Activated naive CD8-positive, alpha-beta T cell (primary cell): ENCODE measurements around the gene TMEM217.

Experiments used
- H3K27ac Mint-ChIP-seq: one replicate; pipeline ENCODE4 v1.8.0; 2021; ENCODE audit warnings: mixed read lengths
- H3K27me3 Mint-ChIP-seq: one replicate; pipeline ENCODE4 v1.8.0; 2021; ENCODE audit warnings: mixed read lengths
- H3K36me3 Mint-ChIP-seq: one replicate; pipeline ENCODE4 v1.8.0; 2021; ENCODE audit warnings: mixed read lengths
- H3K4me1 Mint-ChIP-seq: one replicate; pipeline ENCODE4 v1.8.0; 2021; ENCODE audit warnings: low read depth, mixed read lengths
- H3K4me3 Mint-ChIP-seq: one replicate; pipeline ENCODE4 v1.8.0; 2021; ENCODE audit warnings: mild to moderate bottlenecking, mixed read lengths
- H3K9me3 Mint-ChIP-seq: one replicate; pipeline ENCODE4 v1.8.0; 2021; ENCODE audit warnings: low read depth, mixed read lengths

TMEM217 gene

GRCh38 chr6:37243131-37243815 is 14.7 kb downstream of the TMEM217 start:
- peaks cover 1% of the 10 kb centered on the region for H3K27me3 Mint-ChIP-seq
- H3K36me3 Mint-ChIP-seq = peaks cover 4% of the 10 kb centered on the region
- H3K27ac Mint-ChIP-seq = no peak overlapping the region
- H3K9me3 Mint-ChIP-seq = no peaks in the 10 kb centered on the region
- peaks cover 21% of the 10 kb centered on the region for H3K4me1 Mint-ChIP-seq
- H3K4me3 Mint-ChIP-seq = no peak overlapping the region

- Mint-ChIP-seq H3K36me3 (peaks cover 4% of the 10 kb centered on the region), H3K27me3 (peaks cover 1% of the 10 kb centered on the region), H3K27ac (no peak overlapping the region), H3K4me3 (no peak overlapping the region), H3K4me1 (peaks cover 24% of the 10 kb centered on the region), H3K9me3 (no peaks in the 10 kb centered on the region)
Measured at GRCh38 chr6:37242429-37243052, 15.4 kb downstream of the TMEM217 start.

GRCh38 chr6:37241775-37242428 is 16.0 kb downstream of the TMEM217 start:
- Mint-ChIP-seq H3K27ac (no peak overlapping the region), H3K4me3 (no peak overlapping the region)

GRCh38 chr6:37241131-37241530 is 16.8 kb downstream of the TMEM217 start:
- Mint-ChIP-seq H3K27me3 (peaks cover 1% of the 10 kb centered on the region), H3K4me3 (no peak overlapping the region), H3K27ac (no peak overlapping the region), H3K36me3 (no peaks in the 10 kb centered on the region), H3K9me3 (no peaks in the 10 kb centered on the region), H3K4me1 (peaks cover 24% of the 10 kb centered on the region)

More at GRCh38 chr6:37241775-37242428, 16.0 kb downstream of the TMEM217 start:
- peaks cover 1% of the 10 kb centered on the region for H3K36me3 Mint-ChIP-seq
- peaks cover 24% of the 10 kb centered on the region for H3K4me1 Mint-ChIP-seq
- peaks cover 1% of the 10 kb centered on the region for H3K27me3 Mint-ChIP-seq
- no peaks in the 10 kb centered on the region for H3K9me3 Mint-ChIP-seq

- Mint-ChIP-seq H3K27me3 (no peaks in the 10 kb centered on the region), H3K36me3 (no peaks in the 10 kb centered on the region)
Measured at GRCh38 chr6:37239950-37240713, 17.8 kb downstream of the TMEM217 start.

GRCh38 chr6:37239526-37239925 is 18.4 kb downstream of the TMEM217 start:
- Mint-ChIP-seq H3K36me3 (no peaks in the 10 kb centered on the region), H3K27me3 (no peaks in the 10 kb centered on the region), H3K27ac (peak overlapping the region; percentile 97), H3K9me3 (no peaks in the 10 kb centered on the region), H3K4me1 (peaks cover 24% of the 10 kb centered on the region), H3K4me3 (peak overlapping the region; percentile 53)

More at GRCh38 chr6:37239950-37240713, 17.8 kb downstream of the TMEM217 start:
- H3K4me3 Mint-ChIP-seq = peak overlapping the region; percentile 53
- peaks cover 24% of the 10 kb centered on the region for H3K4me1 Mint-ChIP-seq
- peak overlapping the region; percentile 97 for H3K27ac Mint-ChIP-seq
- no peaks in the 10 kb centered on the region for H3K9me3 Mint-ChIP-seq

GRCh38 chr6:37238381-37238780 is 19.6 kb downstream of the TMEM217 start:
- no peaks in the 10 kb centered on the region for H3K36me3 Mint-ChIP-seq
- H3K27me3 Mint-ChIP-seq = no peaks in the 10 kb centered on the region
- H3K4me3 Mint-ChIP-seq = no peak overlapping the region
- no peak overlapping the region for H3K27ac Mint-ChIP-seq
- no peaks in the 10 kb centered on the region for H3K9me3 Mint-ChIP-seq
- H3K4me1 Mint-ChIP-seq = peaks cover 24% of the 10 kb centered on the region

- Mint-ChIP-seq H3K27me3 (no peaks in the 10 kb centered on the region), H3K27ac (no peak overlapping the region), H3K36me3 (no peaks in the 10 kb centered on the region), H3K4me3 (no peak overlapping the region), H3K9me3 (no peaks in the 10 kb centered on the region), H3K4me1 (peaks cover 24% of the 10 kb centered on the region)
Measured at GRCh38 chr6:37237789-37238188, 20.2 kb downstream of the TMEM217 start.

- Mint-ChIP-seq H3K27ac (no peak overlapping the region), H3K4me3 (no peak overlapping the region), H3K9me3 (no peaks in the 10 kb centered on the region), H3K27me3 (no peaks in the 10 kb centered on the region), H3K4me1 (peaks cover 21% of the 10 kb centered on the region), H3K36me3 (no peaks in the 10 kb centered on the region)
Measured at GRCh38 chr6:37236921-37237320, 21.0 kb downstream of the TMEM217 start.

- H3K4me1 Mint-ChIP-seq = peaks cover 9% of the 10 kb centered on the region
- no peaks in the 10 kb centered on the region for H3K9me3 Mint-ChIP-seq
- H3K36me3 Mint-ChIP-seq = no peaks in the 10 kb centered on the region
- H3K4me3 Mint-ChIP-seq = no peak overlapping the region
- no peak overlapping the region for H3K27ac Mint-ChIP-seq
- H3K27me3 Mint-ChIP-seq = no peaks in the 10 kb centered on the region
Measured at GRCh38 chr6:37233541-37233940, 24.4 kb downstream of the TMEM217 start.

GRCh38 chr6:37232430-37233017 is 25.4 kb downstream of the TMEM217 start:
- H3K9me3 Mint-ChIP-seq = no peaks in the 10 kb centered on the region
- H3K36me3 Mint-ChIP-seq = no peaks in the 10 kb centered on the region
- no peak overlapping the region for H3K4me3 Mint-ChIP-seq
- peaks cover 4% of the 10 kb centered on the region for H3K4me1 Mint-ChIP-seq
- H3K27me3 Mint-ChIP-seq = no peaks in the 10 kb centered on the region
- no peak overlapping the region for H3K27ac Mint-ChIP-seq

GRCh38 chr6:37230104-37230503 is 27.8 kb downstream of the TMEM217 start:
- H3K27ac Mint-ChIP-seq = no peak overlapping the region
- peaks cover 4% of the 10 kb centered on the region for H3K4me1 Mint-ChIP-seq

GRCh38 chr6:37225350-37226169 is 32.4 kb downstream of the TMEM217 start:
- Mint-ChIP-seq H3K4me3 (no peak overlapping the region), H3K36me3 (no peaks in the 10 kb centered on the region), H3K27ac (no peak overlapping the region), H3K27me3 (no peaks in the 10 kb centered on the region), H3K4me1 (peaks cover 17% of the 10 kb centered on the region), H3K9me3 (no peaks in the 10 kb centered on the region)

More at GRCh38 chr6:37230104-37230503, 27.8 kb downstream of the TMEM217 start:
- Mint-ChIP-seq H3K9me3 (no peaks in the 10 kb centered on the region), H3K4me3 (no peak overlapping the region), H3K36me3 (no peaks in the 10 kb centered on the region), H3K27me3 (no peaks in the 10 kb centered on the region)

GRCh38 chr6:37222992-37223391 is 35.0 kb downstream of the TMEM217 start:
- Mint-ChIP-seq H3K27me3 (no peaks in the 10 kb centered on the region), H3K36me3 (no peaks in the 10 kb centered on the region), H3K4me1 (peaks cover 15% of the 10 kb centered on the region), H3K4me3 (peak overlapping the region; percentile 85), H3K9me3 (no peaks in the 10 kb centered on the region), H3K27ac (peak overlapping the region; percentile 62)
